Smooth muscle cell of the brain vasculature (primary cell): Measurements from ENCODE around the gene TMEM126B.

Source experiments
- DNase-seq: peaks from one replicate; pipeline ENCODE4 v3.0.0-alpha.2; 2012; ENCODE audit warnings: low read depth, low spot score

The TMEM126B gene

GRCh38 chr11:85682330-85683305 lies 54.2 kb downstream of the TMEM126B start:
- no peak for DNase-seq

- no peak for DNase-seq
Observed at GRCh38 chr11:85685125-85685819, 56.9 kb downstream of the TMEM126B start.

GRCh38 chr11:85685820-85686459 lies 57.5 kb downstream of the TMEM126B start, which contains the start of gene CCDC89:
Gene CCDC89 (minus strand): TSS chr11:85686195. CDS start chr11:85686130, 65 bp downstream.
- DNase-seq = peak; percentile 73
